ENCODE results near the gene ROMO1.
"Not testable (repeated sequence)": the region's sequence is repeated elsewhere in the genome, so short reads cannot be mapped to it uniquely, and the experiment has no call there.

ROMO1 gene

GRCh38 chr20:35710039-35710438 is 10.8 kb downstream of the ROMO1 start:
- Histone ChIP-seq H3K36me3 (ENCODE audit: control insufficient read depth, insufficient read depth, low read length) (no peaks in the 10 kb centered on the region), H2AFZ (no peak overlapping the region), H3K9me3 (ENCODE audit: control insufficient read depth, low read length) (no peaks in the 10 kb centered on the region), H3K9ac (no peak overlapping the region), H3K27me3 (ENCODE audit: control insufficient read depth, insufficient read depth, low read length) (no peaks in the 10 kb centered on the region), H3K4me2 (ENCODE audit: low read length) (no peak overlapping the region), H3K4me1 (peaks cover 8% of the 10 kb centered on the region), H3K79me2 (peaks cover 21% of the 10 kb centered on the region), H3K4me3 (ENCODE audit: low read depth, low read length) (no peak overlapping the region), H3K27ac (no peak overlapping the region)
- TF ChIP-seq CTCF (IDR thresholded peaks at IDR 0.05): no peak

GRCh38 chr20:35710884-35711587 is 11.8 kb downstream of the ROMO1 start:
- peaks cover 8% of the 10 kb centered on the region for H3K4me1 ChIP-seq
- H3K4me2 ChIP-seq (ENCODE audit: low read length): no peak overlapping the region
- no peak overlapping the region for H3K4me3 ChIP-seq (ENCODE audit: low read depth, low read length)
- H3K36me3 ChIP-seq (ENCODE audit: control insufficient read depth, insufficient read depth, low read length): no peaks in the 10 kb centered on the region
- H3K9ac ChIP-seq: no peak overlapping the region
- peaks cover 26% of the 10 kb centered on the region for H3K79me2 ChIP-seq
- no peak for TF ChIP-seq CTCF (IDR thresholded peaks at IDR 0.05)
- no peaks in the 10 kb centered on the region for H3K27me3 ChIP-seq (ENCODE audit: control insufficient read depth, insufficient read depth, low read length)
- no peak overlapping the region for H2AFZ ChIP-seq
- no peak overlapping the region for H3K27ac ChIP-seq
- H3K9me3 ChIP-seq (ENCODE audit: control insufficient read depth, low read length): no peaks in the 10 kb centered on the region

GRCh38 chr20:35711588-35712209 is 12.5 kb downstream of the ROMO1 start:
- no peak overlapping the region for H3K4me2 ChIP-seq (ENCODE audit: low read length)
- no peak overlapping the region for H3K4me3 ChIP-seq (ENCODE audit: low read depth, low read length)
- H3K9ac ChIP-seq: no peak overlapping the region
- peaks cover 8% of the 10 kb centered on the region for H3K4me1 ChIP-seq
- no peak overlapping the region for H3K27ac ChIP-seq
- peaks cover 29% of the 10 kb centered on the region for H3K79me2 ChIP-seq
- no peak overlapping the region for H2AFZ ChIP-seq
- TF ChIP-seq CTCF (IDR thresholded peaks at IDR 0.05): no peak
- H3K9me3 ChIP-seq (ENCODE audit: control insufficient read depth, low read length): no peaks in the 10 kb centered on the region
- no peaks in the 10 kb centered on the region for H3K27me3 ChIP-seq (ENCODE audit: control insufficient read depth, insufficient read depth, low read length)
- H3K36me3 ChIP-seq (ENCODE audit: control insufficient read depth, insufficient read depth, low read length): no peaks in the 10 kb centered on the region

- H3K27me3 ChIP-seq (ENCODE audit: control insufficient read depth, insufficient read depth, low read length); H2AFZ ChIP-seq; H3K9ac ChIP-seq; H3K9me3 ChIP-seq (ENCODE audit: control insufficient read depth, low read length); H3K4me3 ChIP-seq (ENCODE audit: low read depth, low read length); H3K4me2 ChIP-seq (ENCODE audit: low read length); H3K36me3 ChIP-seq (ENCODE audit: control insufficient read depth, insufficient read depth, low read length); H3K27ac ChIP-seq; H3K4me1 ChIP-seq: not testable (repeated sequence)
- peaks cover 33% of the 10 kb centered on the region for H3K79me2 ChIP-seq
Measured at GRCh38 chr20:35713120-35713519, 13.9 kb downstream of the ROMO1 start.

GRCh38 chr20:35714127-35714526 is 14.9 kb downstream of the ROMO1 start:
- H3K27ac ChIP-seq: no peak overlapping the region
- peaks cover 8% of the 10 kb centered on the region for H3K4me1 ChIP-seq
- peaks cover 40% of the 10 kb centered on the region for H3K79me2 ChIP-seq
- H3K4me2 ChIP-seq (ENCODE audit: low read length): no peak overlapping the region
- H3K27me3 ChIP-seq (ENCODE audit: control insufficient read depth, insufficient read depth, low read length): no peaks in the 10 kb centered on the region
- H2AFZ ChIP-seq: no peak overlapping the region
- no peak overlapping the region for H3K4me3 ChIP-seq (ENCODE audit: low read depth, low read length)
- H3K36me3 ChIP-seq (ENCODE audit: control insufficient read depth, insufficient read depth, low read length): no peaks in the 10 kb centered on the region
- no peak for TF ChIP-seq CTCF (IDR thresholded peaks at IDR 0.05)
- no peak overlapping the region for H3K9ac ChIP-seq
- no peaks in the 10 kb centered on the region for H3K9me3 ChIP-seq (ENCODE audit: control insufficient read depth, low read length)

Data from parathyroid adenoma (tissue), 2 donors.